Neural progenitor cell (in vitro differentiated cells): ENCODE measurements around the gene ITPK1.

Experiments
- EZH2 ChIP-seq: fragments of 200-600 bp; sonication (generic); IDR thresholded peaks from 2 replicates; pipeline ENCODE4 v1.6.1; 2017; ENCODE audit warnings: antibody characterized with exemption, mild to moderate bottlenecking, moderate library complexity
- TF ChIP-seq, protein P1 (sequence below): fragments of 200-600 bp; sonication (generic); IDR thresholded peaks from 2 replicates; pipeline ENCODE4 v1.5.1; 2017; ENCODE audit warnings: antibody characterized with exemption, mild to moderate bottlenecking

DNA sequence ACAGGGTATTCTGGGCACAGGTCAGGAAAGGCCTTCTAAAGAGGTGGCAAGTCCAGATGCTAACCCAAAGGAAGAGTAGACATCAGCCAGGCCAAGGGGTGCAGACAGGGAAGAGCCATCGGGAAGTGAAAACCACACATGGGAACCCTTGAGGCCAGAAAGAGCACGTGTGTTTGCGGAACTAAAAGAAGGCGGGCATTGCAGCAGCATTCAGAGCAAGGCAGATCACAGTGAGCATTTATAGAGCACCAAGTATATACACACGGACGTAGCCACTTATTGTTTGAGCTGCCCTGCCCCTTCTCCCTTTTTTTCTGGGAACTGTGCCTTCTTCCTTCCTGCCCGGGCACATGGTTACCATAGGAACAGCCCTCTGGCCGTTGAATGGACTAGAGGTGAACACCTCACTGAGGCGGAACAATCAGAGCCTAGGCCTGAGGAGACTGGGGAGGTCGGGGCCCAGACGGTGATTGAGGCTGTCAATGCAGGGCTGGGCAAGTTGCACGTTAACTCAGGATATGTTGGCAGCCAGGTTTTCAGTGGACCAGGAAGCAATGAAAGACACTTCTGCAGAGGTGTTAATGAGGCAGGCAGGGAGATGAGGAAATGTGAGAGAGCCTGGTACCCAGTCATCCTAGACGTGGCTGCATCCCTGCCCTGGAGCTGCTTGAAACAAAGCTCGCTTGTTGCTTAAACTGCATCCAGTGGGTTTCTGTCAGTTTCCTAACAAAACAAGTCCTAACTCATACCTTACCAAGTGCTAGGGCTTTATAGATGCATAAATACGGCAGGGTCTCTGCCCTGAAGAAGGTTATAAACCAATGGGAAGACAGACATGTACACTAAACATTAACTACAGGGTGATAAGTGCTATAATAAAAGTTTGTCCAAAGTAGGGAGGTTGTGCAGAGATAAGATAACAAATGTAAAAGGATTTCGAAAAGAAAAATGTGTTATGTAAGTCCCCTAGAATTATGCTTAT, 34.8 kb upstream of the ITPK1 start:
- TF ChIP-seq, protein P1, sequence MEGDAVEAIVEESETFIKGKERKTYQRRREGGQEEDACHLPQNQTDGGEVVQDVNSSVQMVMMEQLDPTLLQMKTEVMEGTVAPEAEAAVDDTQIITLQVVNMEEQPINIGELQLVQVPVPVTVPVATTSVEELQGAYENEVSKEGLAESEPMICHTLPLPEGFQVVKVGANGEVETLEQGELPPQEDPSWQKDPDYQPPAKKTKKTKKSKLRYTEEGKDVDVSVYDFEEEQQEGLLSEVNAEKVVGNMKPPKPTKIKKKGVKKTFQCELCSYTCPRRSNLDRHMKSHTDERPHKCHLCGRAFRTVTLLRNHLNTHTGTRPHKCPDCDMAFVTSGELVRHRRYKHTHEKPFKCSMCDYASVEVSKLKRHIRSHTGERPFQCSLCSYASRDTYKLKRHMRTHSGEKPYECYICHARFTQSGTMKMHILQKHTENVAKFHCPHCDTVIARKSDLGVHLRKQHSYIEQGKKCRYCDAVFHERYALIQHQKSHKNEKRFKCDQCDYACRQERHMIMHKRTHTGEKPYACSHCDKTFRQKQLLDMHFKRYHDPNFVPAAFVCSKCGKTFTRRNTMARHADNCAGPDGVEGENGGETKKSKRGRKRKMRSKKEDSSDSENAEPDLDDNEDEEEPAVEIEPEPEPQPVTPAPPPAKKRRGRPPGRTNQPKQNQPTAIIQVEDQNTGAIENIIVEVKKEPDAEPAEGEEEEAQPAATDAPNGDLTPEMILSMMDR, result no peak
- no peak for TF ChIP-seq EZH2
